GM12864 (cell line): ENCODE measurements around the gene SENP6.
"Not testable (repeated sequence)": the region's sequence is repeated elsewhere in the genome, so short reads cannot be mapped to it uniquely, and the experiment has no call there.

ENCODE experiments used
- DNase-seq: peaks from one replicate; pipeline ENCODE4 v3.0.0-alpha.2; 2011; ENCODE audit warnings: low read depth
- H3K4me3 ChIP-seq: 2 replicates; pipeline ENCODE4 v1.5.1; 2011; ENCODE audit warnings: mild to moderate bottlenecking, low read depth, low read length, control low read depth
- CTCF ChIP-seq: IDR thresholded peaks from 2 replicates; pipeline ENCODE4 v1.5.1; 2011; ENCODE audit warnings: low read depth, mild to moderate bottlenecking, moderate library complexity, low read length, control low read depth, inconsistent platforms; ENCODE audit errors: missing control alignments

Gene SENP6

GRCh38 chr6:75568100-75568499 lies 33.6 kb upstream of the SENP6 start:
- no peak for DNase-seq
- H3K4me3 ChIP-seq: no peak overlapping the region
- no peak for TF ChIP-seq CTCF

- no peak overlapping the region for H3K4me3 ChIP-seq
- TF ChIP-seq CTCF: no peak
- no peak for DNase-seq
Observed at GRCh38 chr6:75568965-75569364, 32.7 kb upstream of the SENP6 start.

- DNase-seq, H3K4me3 ChIP-seq: not testable (repeated sequence)
Observed at GRCh38 chr6:75570671-75571070, 31.0 kb upstream of the SENP6 start.

GRCh38 chr6:75572072-75572471 lies 29.6 kb upstream of the SENP6 start:
- TF ChIP-seq CTCF: no peak
- no peak for DNase-seq
- no peak overlapping the region for H3K4me3 ChIP-seq

GRCh38 chr6:75579951-75580350 lies 21.7 kb upstream of the SENP6 start:
- no peak overlapping the region for H3K4me3 ChIP-seq
- DNase-seq: no peak

GRCh38 chr6:75581231-75581630 lies 20.4 kb upstream of the SENP6 start:
- DNase-seq: no peak
- no peak for TF ChIP-seq CTCF
- H3K4me3 ChIP-seq: no peak overlapping the region

More at GRCh38 chr6:75579951-75580350, 21.7 kb upstream of the SENP6 start:
- TF ChIP-seq CTCF: no peak

GRCh38 chr6:75584552-75584951 lies 17.1 kb upstream of the SENP6 start:
- H3K4me3 ChIP-seq, DNase-seq: not testable (repeated sequence)

- H3K4me3 ChIP-seq: no peak overlapping the region
- no peak for TF ChIP-seq CTCF
- DNase-seq: no peak
Observed at GRCh38 chr6:75588948-75589347, 12.7 kb upstream of the SENP6 start.
